Lower leg skin (tissue), 3 donors: ENCODE results near the gene FUT8.

Experiments
- CTCF ChIP-seq, 3 donors: fragments of 450-650 bp; IDR thresholded peaks; one replicate each; pipeline ENCODE4 v1.5.1; 2016; ENCODE audit warnings: antibody characterized with exemption in 3 of 3, mild to moderate bottlenecking in 3 of 3, moderate library complexity in 2 of 3
- POLR2A ChIP-seq, 2 donors: fragments of 450-650 bp; IDR thresholded peaks; one replicate each; pipeline ENCODE4 v1.6.1; 2016 to 2017; ENCODE audit warnings: antibody characterized with exemption in 2 of 2, mild to moderate bottlenecking in 1 of 2, moderate library complexity in 1 of 2

- no peak for TF ChIP-seq POLR2A (IDR thresholded peaks at IDR 0.05)
- no peak for TF ChIP-seq CTCF (IDR thresholded peaks at IDR 0.05)
Measured at GRCh38 chr14:65750906-65751305, 338.4 kb downstream of the FUT8 start.
